ENCODE measurements around the gene HMOX2.

DNA sequence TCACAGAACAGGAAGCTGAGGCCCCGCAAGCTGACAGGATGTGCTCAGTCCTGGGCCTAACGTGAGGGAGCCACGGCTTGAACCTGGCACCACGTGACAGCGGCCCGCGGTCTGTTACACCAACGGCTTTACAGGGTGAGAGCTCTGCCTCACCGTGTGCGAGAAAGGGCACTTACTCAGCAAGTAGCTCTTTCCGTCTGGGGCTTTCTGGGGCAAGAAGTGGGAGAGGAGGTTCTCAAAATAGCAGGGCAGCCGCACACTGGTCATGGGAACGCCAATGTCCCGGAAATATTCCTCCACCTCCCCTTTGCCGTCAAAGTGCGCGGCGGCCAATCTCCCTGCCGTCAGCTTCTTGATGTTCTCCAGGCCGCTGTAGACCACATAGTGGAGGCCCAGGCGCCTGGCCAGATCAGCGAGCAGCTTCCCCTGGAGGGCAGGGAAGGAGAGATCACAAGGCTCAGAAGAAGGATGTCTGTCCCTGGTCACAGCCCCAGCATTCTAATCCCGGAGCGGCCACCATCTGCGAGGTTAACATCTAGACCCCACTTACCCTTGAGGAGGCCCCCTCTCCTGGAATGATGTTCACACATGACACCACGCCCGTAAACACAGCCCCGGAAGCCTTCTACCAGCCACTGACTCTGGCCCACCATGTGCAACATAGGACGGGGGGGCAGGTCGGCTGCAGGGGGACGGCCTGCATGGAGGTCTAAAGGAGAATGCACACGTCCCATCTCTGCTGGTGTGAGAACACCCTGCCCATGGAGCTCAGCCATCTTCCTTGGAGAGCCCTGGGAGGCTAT lies 10.0 kb upstream of the HMOX2 start:
- no peak for TF ChIP-seq POLR2A (IDR thresholded peaks at IDR 0.05)
- TF ChIP-seq, protein P1, sequence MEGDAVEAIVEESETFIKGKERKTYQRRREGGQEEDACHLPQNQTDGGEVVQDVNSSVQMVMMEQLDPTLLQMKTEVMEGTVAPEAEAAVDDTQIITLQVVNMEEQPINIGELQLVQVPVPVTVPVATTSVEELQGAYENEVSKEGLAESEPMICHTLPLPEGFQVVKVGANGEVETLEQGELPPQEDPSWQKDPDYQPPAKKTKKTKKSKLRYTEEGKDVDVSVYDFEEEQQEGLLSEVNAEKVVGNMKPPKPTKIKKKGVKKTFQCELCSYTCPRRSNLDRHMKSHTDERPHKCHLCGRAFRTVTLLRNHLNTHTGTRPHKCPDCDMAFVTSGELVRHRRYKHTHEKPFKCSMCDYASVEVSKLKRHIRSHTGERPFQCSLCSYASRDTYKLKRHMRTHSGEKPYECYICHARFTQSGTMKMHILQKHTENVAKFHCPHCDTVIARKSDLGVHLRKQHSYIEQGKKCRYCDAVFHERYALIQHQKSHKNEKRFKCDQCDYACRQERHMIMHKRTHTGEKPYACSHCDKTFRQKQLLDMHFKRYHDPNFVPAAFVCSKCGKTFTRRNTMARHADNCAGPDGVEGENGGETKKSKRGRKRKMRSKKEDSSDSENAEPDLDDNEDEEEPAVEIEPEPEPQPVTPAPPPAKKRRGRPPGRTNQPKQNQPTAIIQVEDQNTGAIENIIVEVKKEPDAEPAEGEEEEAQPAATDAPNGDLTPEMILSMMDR (IDR thresholded peaks at IDR 0.05): no peak
